Stimulated activated naive CD4-positive, alpha-beta T cell (primary cell): Measurements from ENCODE around the gene FAM180B.

ENCODE experiments used
- DNase-seq, 6 experiments: peaks; one replicate each; lab custom pipeline; 2025; lab: John Stamatoyannopoulos, UW

Gene FAM180B

GRCh38 chr11:47569646-47570045, 16.8 kb upstream of the FAM180B start:
- DNase-seq, result no peak

- no peak for DNase-seq
These were observed 15.7 kb upstream of the FAM180B start for GRCh38 chr11:47570651-47571356.

GRCh38 chr11:47571357-47571729, 15.1 kb upstream of the FAM180B start:
- DNase-seq, result no peak

GRCh38 chr11:47571895-47572294, 14.6 kb upstream of the FAM180B start:
- no peak for DNase-seq

- DNase-seq, result no peak
These were observed 13.7 kb upstream of the FAM180B start for GRCh38 chr11:47572715-47573255.

GRCh38 chr11:47573321-47573720, 13.2 kb upstream of the FAM180B start:
- no peak for DNase-seq

GRCh38 chr11:47577460-47578041, 8.9 kb upstream of the FAM180B start:
- DNase-seq, result no peak

GRCh38 chr11:47578524-47579494, 7.7 kb upstream of the FAM180B start, which contains the start of the genes KBTBD4 and NDUFS3:
Gene KBTBD4 (minus strand): TSS chr11:47578970. CDS start chr11:47578951, 19 bp downstream.
Gene NDUFS3 (plus strand): TSS chr11:47579074. CDS start chr11:47579092, 18 bp downstream.
- peak; percentile 80 to 94 (median 86) for DNase-seq

GRCh38 chr11:47583844-47584243, 2.6 kb upstream of the FAM180B start:
- DNase-seq, result no peak

- no peak for DNase-seq
These were observed 700 bp downstream of the FAM180B start for GRCh38 chr11:47587039-47587716.

- no peak for DNase-seq
These were observed 1.3 kb downstream of the FAM180B start for GRCh38 chr11:47587723-47588326.

GRCh38 chr11:47589118-47589517, 2.6 kb downstream of the FAM180B start:
- no peak for DNase-seq

GRCh38 chr11:47589584-47589976, 3.1 kb downstream of the FAM180B start:
- no peak for DNase-seq

GRCh38 chr11:47589977-47590861, 3.7 kb downstream of the FAM180B start:
- DNase-seq, result no peak

GRCh38 chr11:47591764-47592163, 5.3 kb downstream of the FAM180B start:
- no peak for DNase-seq

GRCh38 chr11:47592251-47592650, 5.8 kb downstream of the FAM180B start:
- no peak for DNase-seq

- no peak for DNase-seq
These were observed 6.5 kb downstream of the FAM180B start for GRCh38 chr11:47592970-47593369.

GRCh38 chr11:47593492-47593933, 7.0 kb downstream of the FAM180B start:
- DNase-seq, result no peak

GRCh38 chr11:47593934-47594855, 7.7 kb downstream of the FAM180B start, which contains the start of gene C1QTNF4:
Gene C1QTNF4 (minus strand): TSS chr11:47594411. CDS start chr11:47590810, 3,601 bp downstream.
- no peak for DNase-seq
